ENCODE data around the gene SDS.
A peak's percentile ranks its signal among the peaks of the same experiment; 100 is the strongest.

The SDS gene

DNA sequence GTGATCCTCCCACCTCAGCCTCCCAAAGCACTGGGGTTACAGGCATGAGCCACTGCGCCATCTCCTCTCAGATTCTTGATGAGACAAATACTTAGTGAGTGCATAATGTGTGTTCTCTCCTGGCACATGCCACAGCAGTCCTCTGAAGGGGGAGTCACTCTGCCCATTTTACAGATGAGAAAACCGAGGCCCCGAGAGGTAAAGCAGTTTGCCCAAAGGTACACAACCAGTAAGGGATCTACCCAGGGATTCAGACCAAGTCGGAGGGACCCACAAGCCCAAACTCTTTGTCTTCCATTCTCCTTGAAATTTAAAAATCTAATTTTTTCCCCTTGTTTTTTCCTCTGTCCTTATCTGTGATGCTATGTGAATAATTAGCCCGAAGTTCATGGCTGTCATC, 39.0 kb downstream of the SDS start:
- TF ChIP-seq TEAD4 (IDR thresholded peaks at IDR 0.05) (no peak), EGR1 (IDR thresholded peaks at IDR 0.05) (no peak), NFIC (IDR thresholded peaks at IDR 0.05) (no peak), ZBTB7A (IDR thresholded peaks at IDR 0.05; ENCODE audit: low read depth) (no peak), RAD21 (IDR thresholded peaks at IDR 0.05; ENCODE audit: low read depth) (no peak), FOXM1 (IDR thresholded peaks at IDR 0.05; ENCODE audit: borderline replicate concordance, low read depth) (no peak), TAF1 (IDR thresholded peaks at IDR 0.05; ENCODE audit: low read depth) (no peak)
- TF ChIP-seq, protein P1, sequence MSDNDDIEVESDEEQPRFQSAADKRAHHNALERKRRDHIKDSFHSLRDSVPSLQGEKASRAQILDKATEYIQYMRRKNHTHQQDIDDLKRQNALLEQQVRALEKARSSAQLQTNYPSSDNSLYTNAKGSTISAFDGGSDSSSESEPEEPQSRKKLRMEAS (IDR thresholded peaks at IDR 0.05) = no peak
- TF ChIP-seq, protein P2, sequence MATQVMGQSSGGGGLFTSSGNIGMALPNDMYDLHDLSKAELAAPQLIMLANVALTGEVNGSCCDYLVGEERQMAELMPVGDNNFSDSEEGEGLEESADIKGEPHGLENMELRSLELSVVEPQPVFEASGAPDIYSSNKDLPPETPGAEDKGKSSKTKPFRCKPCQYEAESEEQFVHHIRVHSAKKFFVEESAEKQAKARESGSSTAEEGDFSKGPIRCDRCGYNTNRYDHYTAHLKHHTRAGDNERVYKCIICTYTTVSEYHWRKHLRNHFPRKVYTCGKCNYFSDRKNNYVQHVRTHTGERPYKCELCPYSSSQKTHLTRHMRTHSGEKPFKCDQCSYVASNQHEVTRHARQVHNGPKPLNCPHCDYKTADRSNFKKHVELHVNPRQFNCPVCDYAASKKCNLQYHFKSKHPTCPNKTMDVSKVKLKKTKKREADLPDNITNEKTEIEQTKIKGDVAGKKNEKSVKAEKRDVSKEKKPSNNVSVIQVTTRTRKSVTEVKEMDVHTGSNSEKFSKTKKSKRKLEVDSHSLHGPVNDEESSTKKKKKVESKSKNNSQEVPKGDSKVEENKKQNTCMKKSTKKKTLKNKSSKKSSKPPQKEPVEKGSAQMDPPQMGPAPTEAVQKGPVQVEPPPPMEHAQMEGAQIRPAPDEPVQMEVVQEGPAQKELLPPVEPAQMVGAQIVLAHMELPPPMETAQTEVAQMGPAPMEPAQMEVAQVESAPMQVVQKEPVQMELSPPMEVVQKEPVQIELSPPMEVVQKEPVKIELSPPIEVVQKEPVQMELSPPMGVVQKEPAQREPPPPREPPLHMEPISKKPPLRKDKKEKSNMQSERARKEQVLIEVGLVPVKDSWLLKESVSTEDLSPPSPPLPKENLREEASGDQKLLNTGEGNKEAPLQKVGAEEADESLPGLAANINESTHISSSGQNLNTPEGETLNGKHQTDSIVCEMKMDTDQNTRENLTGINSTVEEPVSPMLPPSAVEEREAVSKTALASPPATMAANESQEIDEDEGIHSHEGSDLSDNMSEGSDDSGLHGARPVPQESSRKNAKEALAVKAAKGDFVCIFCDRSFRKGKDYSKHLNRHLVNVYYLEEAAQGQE (IDR thresholded peaks at IDR 0.05; ENCODE audit: low read depth) = no peak

DNA sequence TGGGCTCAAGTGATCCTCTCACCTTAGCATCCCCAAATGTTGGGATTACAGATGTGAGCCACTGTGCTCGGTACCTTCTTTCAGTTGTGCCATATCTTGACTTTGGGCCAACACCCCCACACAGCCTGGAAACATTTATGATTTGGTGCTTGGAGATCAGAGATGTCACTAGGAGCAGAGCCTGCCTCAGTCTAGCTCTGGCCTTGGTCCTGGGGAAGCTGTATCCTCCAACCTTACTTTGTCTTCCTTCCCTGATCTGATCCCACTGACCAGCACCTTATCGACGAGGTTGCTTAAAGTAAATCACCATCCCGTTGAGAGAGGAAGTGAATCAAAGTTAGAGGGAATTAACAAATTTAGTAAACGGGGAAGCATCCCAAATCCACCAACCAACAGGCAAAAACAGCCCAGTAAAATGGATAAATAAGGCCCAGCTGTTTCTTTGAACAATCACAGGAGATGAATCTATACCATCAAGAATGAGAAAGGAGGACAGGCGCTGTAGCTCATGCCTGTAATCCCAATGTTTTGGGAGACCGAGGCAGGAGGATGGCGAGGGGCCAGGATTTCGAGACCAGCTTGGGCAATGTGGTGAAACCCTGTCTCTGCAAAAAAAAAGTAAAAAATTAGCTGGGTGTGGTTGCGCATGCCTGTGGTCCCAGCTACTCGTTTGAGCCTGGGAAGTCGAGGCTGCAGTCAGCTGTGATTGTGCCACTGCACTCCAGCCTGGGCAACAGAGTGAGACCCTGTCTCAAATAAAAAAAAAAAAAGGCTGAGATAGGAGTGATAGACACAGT, 41.9 kb downstream of the SDS start:
- TF ChIP-seq, protein P2 (IDR thresholded peaks at IDR 0.05; ENCODE audit: low read depth) = peak; percentile 32; the same call in 1 of the 2 replicates
- TF ChIP-seq CEBPB (IDR thresholded peaks at IDR 0.05) = no peak

DNA sequence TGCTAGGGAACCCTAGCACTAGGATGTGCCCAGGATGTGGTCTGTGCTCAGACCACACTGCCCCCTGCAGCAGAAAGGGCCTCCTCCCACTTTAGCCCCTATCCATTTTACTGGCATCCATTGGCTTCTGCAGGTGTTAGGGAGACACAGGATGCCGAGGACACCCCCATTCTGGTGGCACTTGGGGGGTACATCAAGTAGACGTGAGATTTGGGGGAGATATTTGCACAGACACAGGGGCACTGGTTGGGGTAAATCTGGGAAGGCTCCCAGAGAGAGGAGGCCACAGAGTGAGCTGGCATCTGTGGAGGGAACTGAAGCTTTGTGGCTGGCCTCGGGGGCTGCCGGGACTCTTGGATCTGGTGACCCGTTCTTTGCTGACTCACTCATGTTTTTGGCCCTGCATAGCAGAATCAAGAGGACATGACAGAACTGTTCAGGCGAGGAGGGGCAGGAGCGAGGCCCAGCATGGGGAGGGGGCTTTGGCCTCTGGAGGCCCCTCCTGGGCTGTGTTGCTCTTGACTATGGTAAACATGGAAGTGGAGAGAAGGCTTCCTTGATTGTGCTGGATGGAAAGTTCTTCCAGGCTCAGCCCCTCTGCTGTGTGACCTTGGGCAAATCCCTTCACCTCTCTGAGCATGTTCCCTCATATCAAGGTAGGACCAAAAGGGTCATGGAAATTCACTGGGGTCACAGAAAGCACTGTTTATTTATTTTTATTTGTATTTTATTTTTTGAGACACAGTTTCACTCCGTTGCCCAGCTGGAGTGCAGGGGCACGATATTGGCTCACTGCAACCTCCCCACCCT, 43.5 kb downstream of the SDS start:
- TF ChIP-seq RAD21 (IDR thresholded peaks at IDR 0.05; ENCODE audit: low read depth) (no peak), TCF12 (IDR thresholded peaks at IDR 0.05; ENCODE audit: low read depth) (no peak), YY1 (IDR thresholded peaks at IDR 0.05; ENCODE audit: low read depth) (no peak), TEAD4 (IDR thresholded peaks at IDR 0.05) (no peak), CEBPB (IDR thresholded peaks at IDR 0.05) (no peak), ZBTB7A (IDR thresholded peaks at IDR 0.05; ENCODE audit: low read depth) (no peak), TAF1 (IDR thresholded peaks at IDR 0.05; ENCODE audit: low read depth) (no peak)
- TF ChIP-seq, protein P2 (IDR thresholded peaks at IDR 0.05; ENCODE audit: low read depth) = no peak
- TF ChIP-seq, protein P1 (IDR thresholded peaks at IDR 0.05) = no peak
- TF ChIP-seq, protein P3, sequence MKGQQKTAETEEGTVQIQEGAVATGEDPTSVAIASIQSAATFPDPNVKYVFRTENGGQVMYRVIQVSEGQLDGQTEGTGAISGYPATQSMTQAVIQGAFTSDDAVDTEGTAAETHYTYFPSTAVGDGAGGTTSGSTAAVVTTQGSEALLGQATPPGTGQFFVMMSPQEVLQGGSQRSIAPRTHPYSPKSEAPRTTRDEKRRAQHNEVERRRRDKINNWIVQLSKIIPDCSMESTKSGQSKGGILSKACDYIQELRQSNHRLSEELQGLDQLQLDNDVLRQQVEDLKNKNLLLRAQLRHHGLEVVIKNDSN (IDR thresholded peaks at IDR 0.05) = no peak

DNA sequence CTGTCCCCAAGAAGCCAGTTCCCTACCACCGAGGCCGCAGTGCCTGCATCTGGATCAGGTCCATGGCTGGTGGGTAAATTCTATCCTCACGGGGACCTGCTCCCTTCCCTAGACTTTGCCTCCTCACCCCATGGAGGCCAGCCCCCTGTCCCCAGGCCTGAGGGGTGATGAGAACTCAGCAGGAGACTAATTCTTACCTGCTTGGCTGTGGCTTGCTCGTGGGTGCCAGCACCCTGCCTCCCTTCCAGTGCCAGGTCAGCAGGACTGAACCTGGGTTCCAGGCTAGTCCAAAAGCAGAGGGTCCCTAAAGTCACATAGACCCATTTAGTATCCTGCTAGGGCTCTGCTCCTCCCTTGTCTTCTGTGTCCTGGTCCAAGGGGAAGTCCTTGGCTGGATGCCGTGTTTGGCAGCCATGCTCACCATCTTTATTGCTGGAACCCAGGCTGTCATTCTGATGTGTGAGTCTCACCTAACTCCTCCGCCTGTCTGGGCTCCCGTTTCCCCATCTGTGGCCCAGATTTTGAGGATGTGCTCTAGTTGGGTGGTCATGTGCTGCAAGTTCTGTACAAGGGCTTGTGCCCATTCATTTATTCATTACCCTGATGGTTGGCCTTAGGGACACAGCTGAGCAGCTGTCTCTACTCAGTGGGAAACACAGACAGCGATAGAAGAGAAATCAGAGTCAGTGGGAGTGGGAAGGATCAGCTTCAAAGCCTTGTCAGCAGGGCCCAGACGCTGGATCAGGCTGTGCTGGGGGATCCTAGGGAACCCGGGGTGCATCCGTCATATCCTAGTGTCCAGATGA, 44.4 kb downstream of the SDS start:
- TF ChIP-seq TAF1 (IDR thresholded peaks at IDR 0.05; ENCODE audit: low read depth) (no peak), CREB1 (IDR thresholded peaks at IDR 0.05; ENCODE audit: low read depth) (no peak), CEBPB (IDR thresholded peaks at IDR 0.05) (no peak), NFIC (IDR thresholded peaks at IDR 0.05) (no peak), EGR1 (IDR thresholded peaks at IDR 0.05) (no peak), EP300 (IDR thresholded peaks at IDR 0.05; ENCODE audit: borderline replicate concordance) (no peak)
- TF ChIP-seq, protein P1 (IDR thresholded peaks at IDR 0.05) = no peak
- TF ChIP-seq, protein P2 (IDR thresholded peaks at IDR 0.05; ENCODE audit: low read depth) = no peak
